Inflammatory macrophage treated with lipopolysaccharide for 4 hours (primary cell): ENCODE results near the gene ZNF575.
A peak's percentile ranks its signal among the peaks of the same experiment; 100 is the strongest.
"Not testable (repeated sequence)": the region's sequence is repeated elsewhere in the genome, so short reads cannot be mapped to it uniquely, and the experiment has no call there.

ENCODE experiments used
- DNase-seq: peaks from one replicate; pipeline ENCODE4 v3.0.0-alpha.2; 2020

ZNF575 gene

DNA sequence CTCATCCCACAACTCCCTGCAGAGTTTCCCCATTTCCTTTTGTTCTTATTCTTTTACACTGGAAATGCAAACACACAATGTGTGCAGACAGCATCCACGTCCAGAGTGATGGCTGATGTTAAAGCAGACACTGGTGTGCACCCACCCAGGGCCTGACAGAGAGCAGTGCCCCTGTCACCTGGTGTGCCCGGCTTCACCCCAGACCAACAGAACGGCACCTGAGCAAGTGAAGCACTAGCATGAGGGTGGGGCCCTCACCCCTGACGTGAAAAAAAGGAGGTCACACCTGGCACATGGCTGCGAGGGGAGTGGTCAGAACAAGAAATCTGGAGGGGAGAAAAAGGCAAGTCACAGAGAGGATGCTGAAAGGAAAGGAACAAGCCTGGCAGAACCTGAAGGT lies 12.3 kb downstream of the ZNF575 start:
- DNase-seq: no peak

DNA sequence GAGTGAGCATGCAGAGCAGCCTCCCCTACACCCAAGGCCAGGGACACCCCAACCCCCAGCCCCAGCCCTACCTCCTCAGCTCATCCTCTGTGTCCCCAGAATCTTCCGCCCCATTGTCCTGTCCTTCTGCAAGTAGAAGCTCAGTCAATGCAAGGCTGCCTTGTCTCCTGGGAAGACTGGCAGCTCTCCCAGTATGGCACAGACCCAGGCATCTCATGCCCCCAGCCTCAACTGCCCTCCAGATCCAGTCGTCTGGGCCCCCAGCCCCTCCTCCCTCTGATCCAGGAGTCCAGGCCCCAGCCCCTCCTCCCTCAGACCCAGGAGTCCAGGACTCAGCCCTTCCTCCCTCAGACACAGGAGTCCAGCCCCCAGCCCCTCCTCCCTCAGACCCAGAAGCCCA lies 13.0 kb downstream of the ZNF575 start:
- no peak for DNase-seq

DNA sequence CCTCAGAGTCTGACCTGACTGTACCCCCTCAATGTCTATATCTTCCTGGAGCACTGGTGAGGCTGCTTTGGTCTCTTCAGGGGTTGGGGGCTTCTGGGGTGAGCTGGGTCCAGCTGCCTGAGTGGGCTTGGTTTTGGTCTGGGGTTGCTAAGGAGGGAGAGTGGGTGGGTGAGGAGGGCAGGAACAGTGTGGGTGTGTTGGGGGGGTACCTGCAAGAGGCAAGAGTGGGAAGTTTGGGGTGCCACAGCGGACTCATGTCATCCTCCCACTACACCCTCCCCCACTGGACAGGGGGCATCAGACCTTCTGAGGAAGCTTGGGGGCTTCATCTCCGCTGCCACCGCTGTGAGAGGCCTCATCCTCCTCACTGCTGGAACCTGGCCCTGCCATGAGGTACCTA lies 13.6 kb downstream of the ZNF575 start:
- DNase-seq: no peak

DNA sequence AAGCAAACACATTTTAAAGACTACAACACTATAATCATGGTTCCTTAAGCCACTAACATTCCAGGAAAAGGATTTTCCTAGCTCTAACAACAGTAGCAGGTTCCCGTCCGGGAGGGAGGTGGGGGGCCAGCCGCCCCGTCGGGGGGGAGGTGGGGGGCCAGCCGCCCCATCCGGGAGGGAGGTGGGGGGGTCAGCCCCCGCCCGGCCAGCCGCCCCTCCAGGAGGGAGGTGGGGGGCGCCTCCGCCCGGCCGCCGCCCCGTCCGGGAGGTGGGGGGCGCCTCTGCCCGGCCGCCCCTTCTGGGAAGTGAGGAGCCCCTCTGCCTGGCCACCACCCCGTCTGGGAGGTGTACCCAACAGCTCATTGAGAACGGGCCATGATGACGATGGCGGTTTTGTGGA lies 14.9 kb downstream of the ZNF575 start:
- not testable (repeated sequence) for DNase-seq

DNA sequence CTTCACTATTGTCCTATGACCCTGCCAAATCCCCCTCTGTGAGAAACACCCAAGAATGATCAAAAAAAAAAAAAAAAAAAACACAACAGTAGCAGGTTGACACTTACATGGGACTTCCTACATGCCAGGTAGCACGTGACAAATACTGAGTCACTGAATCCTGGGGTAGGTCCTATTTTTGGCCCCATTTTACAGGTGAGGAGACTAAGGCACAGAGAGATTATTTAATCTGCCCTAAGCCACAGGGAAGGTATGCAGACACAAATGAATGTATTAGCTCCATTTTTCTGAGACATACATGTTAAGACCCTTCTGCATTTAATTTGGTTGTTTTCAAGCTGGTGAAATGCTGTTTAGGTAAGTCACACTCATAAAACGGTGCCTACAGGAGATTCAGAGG lies 15.7 kb downstream of the ZNF575 start:
- DNase-seq: no peak

DNA sequence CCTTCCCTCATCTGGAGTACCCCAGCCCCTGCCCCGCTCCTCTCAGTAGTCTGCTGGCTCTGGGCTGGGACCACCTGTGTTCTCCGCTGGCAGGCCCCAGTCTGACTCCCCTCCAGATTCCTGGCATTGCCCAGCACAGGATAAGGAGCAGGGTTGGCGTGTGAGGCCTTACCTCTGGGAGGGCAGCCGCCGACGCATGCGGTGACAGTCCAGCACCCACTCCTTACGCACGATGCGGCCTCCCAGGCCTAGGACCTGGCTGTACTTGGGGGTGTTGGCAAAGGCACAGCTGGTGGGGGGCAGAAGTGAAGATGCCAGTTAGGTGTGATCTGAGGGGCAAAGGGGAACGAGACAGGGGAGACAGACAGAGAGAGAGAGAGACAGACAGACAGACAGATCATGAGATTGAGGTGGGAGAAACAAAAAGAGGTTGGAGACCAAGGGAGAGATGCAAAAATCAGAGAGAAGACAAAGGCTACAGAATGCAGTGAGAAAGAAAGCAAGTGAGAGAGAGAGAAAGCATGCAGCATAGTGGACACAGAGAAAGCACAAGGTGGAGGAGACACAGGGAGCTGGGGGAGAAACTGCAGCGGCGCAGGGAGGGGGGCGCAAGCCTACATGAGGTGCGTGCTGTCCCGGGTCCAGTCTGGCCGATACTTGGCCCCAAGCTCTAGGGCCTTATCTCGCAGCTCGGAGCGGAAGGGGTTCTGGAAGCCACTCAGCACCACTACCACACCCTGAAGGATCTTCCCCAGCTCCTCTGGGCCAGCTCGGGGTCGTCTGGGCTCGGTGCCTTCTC lies 18.6 kb downstream of the ZNF575 start:
- no peak for DNase-seq

DNA sequence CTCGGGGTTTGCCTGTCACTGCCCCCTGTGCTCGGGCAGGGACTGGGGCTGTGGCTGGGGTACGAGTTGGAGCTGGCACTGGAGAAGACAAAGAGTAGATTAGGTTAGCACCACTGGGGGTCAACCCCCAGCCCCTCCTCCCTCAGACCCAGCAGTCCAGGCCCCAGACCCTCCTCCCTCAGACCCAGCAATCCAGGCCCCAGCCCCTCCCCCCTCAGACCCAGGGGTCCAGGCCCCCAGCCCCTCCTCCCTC lies 19.1 kb downstream of the ZNF575 start:
- no peak for DNase-seq

DNA sequence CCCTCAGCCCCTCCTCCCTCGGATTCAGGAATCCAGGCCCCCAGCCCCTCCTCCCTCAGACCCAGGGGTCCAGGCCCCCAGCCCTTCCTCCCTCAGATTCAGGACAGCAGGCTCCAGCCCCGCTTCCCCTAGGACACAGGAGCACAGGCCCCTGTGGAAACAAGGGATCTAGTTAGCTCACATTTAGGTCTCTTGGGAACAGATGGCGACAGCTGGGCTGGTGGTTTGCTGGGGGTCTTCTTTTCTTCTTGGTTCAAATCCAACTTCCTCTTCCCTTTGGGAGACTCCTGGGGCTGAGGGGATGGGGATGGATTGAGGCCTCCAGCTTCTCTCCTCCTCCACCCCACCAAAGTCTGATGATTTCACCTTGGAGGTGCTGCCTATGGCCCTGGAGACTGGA lies 19.6 kb downstream of the ZNF575 start:
- no peak for DNase-seq

DNA sequence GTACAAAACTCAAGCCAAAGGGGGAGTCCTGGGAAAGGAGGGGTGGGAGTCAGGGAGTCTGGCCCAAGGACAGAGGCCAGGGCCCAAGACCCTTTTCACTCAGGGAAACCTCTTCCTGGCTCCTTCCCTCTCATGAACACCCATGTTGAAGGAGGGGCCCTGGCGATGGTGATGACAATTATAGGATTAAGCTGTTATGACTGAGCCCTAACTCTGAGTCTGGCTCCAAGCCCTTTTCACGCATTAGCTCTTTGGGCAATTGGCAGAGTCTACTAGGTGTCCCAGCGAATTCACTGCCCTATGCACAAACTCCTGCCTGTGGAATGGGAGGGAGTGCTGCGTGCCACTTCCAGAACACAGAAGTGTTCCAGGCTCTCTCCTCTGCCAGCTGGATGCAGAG lies 20.7 kb downstream of the ZNF575 start:
- DNase-seq: no peak

DNA sequence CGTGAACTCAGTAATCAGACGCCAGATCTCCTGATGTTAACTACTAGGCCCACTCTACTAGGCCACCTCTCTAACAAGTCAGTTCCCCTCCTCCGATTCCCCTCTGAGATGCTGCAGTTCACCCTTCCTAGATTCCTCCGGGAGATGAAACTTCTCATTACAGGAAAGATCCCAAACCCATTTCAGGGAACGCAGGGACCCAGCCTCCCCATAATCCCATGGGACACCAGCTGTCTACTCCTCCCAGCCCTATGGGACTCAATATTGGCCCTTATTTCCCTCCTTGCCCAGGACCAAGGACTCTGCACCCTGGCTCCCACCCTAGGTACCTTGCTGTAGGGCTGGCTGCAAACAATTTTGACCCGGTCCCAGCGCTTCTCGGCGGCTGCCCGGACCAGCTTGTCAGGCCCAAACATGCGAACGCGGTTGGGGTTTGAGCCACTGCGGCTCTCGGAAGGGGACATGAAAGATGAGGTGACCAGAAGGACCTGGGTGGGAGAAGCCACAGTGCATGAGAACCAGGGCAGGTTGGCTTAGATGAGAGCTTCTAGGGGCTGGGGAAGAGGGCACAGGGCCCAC lies 21.4 kb downstream of the ZNF575 start:
- no peak for DNase-seq

DNA sequence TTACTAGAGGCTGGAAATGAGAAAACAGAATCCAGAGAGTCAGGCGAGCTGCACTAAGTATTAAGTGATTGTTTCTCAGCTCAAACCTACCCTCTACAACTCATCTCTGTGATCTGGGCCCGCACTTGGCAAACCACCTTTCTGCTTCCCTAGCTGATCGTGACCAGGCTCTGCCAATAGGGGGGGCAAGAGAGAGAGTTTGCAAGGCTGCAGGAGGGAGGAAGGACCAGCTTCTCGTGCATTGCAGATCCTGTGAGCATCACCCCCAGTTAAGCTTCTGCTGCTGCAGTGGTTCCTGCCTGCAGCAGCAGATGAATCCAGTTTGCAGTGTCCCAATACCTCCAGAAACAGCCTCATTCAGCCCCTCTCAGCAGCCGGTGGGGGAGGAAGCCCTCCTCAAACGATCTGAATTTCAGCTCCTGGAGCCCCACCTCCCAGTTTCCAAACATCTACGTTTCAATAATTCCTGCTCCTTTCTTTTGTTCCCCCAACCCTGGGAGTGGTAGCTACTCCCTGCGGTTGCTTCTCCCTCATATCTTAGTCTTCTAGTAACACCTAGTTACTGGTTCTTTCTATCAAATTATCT lies 22.3 kb downstream of the ZNF575 start:
- peak; percentile 77 for DNase-seq

DNA sequence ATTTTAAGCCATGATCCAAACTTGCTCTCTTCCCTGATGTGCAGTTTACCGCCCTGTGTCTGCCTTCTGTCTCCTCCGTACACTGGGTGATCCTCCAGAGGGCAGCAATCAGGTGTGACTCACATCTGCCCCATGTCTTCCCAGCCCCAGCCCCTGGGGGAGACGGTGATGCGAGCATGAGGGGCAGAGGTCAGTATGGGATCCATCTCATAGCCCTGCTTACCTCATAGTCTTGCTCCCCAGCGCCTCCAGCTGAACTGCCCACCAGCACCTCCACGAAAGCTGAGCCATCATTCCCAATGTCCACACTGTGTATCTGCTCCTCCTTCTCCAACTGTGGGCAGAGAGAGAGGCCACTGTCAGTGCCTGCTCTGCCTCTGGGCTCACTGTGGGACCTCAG lies 27.7 kb downstream of the ZNF575 start:
- DNase-seq: peak; percentile 32

DNA sequence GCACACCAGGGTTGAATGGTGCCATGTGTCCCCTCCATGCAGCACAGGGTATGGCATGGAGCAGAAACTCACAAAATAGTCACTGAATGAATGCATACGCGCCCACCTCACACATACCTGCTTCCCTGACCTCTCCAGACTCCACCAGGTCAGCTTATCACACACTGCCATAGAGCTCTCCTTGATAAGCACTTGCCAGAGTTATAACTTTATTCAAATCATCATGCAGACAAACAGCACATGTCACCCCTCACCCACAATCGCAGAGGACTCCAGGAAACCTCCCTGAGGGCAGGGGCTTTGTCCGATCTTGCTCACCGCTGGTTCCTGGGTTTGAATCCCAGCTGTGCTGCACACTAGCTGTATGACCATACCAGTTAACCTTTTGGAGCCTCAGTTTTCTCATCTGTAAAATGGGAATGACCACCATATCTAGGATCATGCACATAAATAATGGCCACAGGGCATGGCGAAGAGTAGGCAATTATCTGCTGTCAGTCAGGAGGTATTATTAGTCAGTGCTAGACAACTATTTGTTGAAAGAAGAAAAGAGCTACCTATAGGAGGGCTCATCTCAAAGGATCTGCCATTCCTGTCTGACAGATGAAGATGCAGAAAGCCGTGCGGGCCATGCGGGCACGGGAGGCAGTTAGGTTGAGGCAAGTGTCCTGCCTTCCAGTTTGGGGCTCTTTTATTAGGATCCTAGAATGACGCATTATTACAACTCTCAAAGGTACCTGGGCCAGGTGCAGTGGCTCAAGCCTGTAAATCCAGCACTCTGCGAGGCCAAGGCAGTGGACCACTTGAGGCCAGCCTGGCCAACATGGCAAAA lies 28.4 kb downstream of the ZNF575 start:
- no peak for DNase-seq

DNA sequence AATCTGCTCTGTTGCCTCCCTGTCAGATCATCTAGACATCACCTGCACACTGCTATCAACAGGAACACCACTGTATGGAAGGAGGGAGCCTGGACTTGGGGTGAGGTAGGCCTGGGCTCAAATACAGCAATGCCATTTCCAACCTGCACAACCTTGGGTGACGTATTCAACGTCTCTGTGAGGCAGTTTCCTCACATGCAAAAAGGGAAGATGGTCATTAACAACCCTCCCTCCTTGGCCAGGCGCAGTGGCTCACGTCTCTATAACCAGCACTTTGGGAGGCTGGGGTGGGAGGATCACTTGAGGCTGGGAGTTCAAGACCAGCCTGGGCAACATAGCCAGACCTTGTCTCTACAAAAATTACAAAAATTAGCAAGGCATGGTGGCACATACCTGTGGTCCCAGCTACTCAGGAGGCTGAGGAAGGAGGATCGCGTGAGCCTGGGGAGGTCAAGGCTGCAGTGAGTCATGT lies 29.3 kb downstream of the ZNF575 start:
- peak; percentile 42 for DNase-seq

DNA sequence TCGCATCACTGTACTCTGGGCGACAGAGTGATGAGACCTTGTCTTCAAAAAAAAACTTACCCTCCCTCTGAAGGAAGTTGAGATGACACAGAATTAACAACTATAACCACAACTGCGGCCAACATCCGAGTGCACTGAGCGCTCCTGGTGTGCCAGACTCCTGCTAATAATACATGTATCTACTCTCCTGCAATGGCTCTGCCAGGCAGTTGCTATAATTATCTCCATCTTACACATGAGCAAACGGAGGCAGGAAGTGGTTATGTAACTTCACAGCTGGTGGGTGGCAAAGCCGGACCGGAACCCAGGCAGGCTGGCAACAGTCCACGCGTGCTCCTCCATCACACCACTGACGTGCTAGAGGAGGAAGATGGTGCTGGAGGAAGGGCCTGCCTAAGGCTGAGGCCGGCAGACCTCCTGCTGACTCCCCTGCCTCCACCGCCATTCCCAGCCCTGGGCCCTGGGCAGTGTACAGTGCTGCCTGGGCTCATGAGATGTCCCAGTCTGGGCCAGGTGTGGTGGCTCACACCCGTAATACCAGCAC lies 29.8 kb downstream of the ZNF575 start:
- DNase-seq: peak; percentile 86

DNA sequence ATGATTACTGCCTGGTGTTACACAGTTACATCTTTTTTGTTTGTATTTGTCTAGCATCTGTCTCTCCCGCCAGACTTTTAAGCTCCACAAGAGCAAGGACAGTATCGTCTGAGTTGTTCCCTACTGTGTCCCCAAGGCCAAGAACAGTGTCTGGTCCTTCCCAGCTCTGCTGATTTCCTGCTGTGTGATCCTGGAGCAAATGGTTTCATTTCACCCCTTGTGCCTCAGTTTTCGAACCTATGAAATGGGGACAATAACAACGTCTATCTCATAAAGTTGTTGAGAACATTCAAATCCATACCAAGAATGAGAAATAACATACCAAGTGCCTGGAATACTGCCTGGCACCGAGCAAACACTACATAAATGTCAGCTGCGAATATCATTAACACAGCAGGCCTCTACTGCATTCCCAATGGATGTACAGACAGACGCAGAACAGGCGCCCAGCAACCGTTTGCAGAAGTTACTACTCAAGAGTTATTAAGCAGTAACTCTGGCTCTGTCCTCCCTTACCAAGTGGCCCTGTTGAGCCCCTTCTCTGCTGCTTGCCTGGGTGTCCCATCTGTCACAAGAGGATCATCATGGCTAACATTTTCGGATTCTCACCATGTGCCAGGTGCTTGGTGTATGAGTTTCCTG lies 30.9 kb downstream of the ZNF575 start:
- no peak for DNase-seq

DNA sequence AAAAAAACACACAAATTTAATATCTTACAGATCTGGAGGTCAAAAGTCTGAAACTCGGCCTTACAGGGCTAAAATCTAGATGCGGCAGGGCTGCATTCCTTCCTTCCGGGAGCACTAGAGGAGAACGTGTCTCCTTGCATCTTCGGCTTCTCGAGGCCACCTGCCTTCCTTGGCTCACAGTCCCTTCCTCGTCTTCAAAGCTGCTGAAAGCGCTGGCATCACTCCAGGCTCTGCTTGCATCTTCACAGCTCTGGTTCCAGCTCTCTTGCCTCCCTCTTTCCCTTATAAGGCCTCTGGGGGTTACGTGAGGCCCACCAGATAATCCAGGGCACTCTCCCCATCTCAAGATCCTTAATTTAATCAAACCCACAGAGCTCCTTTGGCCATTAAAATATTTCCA lies 31.8 kb downstream of the ZNF575 start:
- DNase-seq: no peak

DNA sequence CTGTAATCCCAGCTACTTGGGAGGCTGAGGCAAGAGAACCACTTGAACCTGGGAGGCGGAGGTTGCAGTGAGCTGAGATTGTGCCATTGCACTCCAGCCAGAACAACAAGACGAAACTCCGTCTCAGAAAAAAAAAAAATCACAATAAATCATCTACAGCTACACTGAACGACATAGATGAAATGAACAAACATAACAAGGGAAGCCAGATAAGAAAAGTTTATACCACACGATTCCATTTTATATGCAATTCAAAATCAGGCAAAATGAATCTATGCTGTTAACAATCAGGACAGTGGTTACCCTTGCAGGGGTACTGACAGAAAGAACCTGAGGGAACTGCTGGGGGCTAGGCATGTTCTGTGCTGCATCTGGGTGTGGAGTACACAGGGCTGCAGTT lies 36.7 kb downstream of the ZNF575 start:
- DNase-seq: no peak

DNA sequence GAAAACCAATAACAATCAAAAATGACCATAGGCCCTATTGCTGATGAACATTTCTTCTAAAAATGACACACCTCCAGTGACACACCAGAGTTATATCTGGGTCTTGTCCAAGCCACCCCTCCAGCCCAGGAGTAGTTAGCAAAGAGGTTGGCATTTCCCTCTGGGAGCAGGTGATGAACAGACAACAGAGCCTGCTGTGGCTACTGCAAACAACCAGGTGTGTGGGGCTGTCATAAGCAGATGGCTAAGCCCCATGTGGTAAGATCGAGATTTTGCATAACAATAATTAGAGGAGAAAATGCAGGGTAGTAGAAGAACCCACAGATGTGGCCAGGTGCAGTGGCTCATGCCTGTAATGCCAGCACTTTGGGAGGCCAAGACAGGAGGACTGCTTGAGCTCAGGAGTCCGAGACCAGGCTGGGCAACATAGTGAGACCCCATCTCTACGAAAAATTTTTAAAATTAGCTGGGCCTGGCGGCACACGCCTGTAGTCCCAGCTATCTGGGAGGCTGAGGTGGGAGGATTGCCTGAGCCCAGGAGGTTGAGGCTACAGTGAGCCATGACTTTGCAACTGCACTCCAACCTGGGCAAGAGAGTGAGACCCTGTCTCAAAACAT lies 37.3 kb downstream of the ZNF575 start:
- DNase-seq: no peak

DNA sequence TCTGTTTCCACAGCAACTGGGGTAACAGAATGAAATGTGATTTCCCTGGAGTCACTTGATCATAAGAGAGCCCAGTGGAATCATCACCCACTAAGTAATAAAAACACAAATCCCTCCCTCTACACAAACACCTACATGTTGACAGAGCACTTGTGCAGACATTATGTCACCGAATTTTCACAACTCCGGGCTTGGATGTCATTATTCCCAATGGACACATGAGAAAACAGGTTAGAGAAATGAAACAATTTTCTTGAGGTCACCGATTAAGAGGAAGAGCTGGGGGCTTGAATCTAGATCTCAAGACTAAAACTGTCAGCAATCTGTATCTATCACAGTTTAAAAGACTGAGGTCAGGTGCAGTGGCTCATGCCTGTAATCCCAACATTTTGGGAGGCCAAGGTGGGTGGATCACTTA lies 39.2 kb downstream of the ZNF575 start:
- peak; percentile 65 for DNase-seq

DNA sequence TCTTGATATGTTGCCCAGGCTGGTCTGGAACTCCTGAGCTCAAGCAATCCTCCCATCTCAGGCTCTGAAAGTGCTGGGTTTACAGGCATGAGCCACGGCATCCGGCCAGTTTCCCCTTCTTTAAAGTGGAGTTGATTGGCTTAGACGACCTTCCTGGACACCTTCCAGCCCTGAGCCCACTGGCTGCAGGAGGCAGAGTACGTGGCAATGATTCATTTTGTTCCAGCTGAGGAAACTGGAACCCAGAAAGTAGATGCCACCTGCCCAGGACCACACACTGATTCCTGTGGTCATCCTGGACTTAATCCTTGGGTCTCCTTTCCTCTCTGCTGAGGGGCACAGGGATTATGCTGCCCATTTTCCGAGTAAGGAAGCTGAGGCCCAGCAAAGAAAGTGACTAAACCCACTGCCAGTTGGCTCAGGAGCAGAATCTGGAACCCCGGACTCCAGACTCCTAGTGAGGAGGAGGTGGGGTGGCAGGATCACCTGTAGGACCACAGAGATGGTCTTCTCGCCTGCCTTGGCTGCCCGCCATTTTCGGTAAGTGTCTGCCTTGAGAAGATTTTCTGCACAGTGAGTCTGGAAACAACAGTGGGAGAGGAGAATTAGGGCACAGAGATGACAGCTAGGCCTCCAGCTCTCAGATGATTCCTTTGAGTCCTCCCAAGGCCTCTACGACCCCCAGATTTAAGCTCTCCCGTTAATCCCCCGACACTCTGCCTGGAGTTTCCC lies 41.6 kb downstream of the ZNF575 start:
- no peak for DNase-seq
